Osteoblast (primary cell): ENCODE measurements around the gene PTRHD1. TPM values are rescaled to one million over a fixed set of nuclear protein-coding genes. Genes with fewer than 3 reads are reported as not detected.

Source experiments
- DNase-seq: peaks from one replicate; pipeline ENCODE4 v3.0.0; 2011; ENCODE audit warnings: low spot score, mixed read lengths; ENCODE audit not compliant: insufficient read length; ENCODE audit errors: missing footprints
- H2AFZ ChIP-seq: 2 replicates; pipeline ENCODE4 v1.6.0; 2011; ENCODE audit warnings: mild to moderate bottlenecking, low read length
- H3K27ac ChIP-seq: 2 replicates; pipeline ENCODE4 v1.5.1; 2011; ENCODE audit warnings: mild to moderate bottlenecking, low read depth, low read length, moderate library complexity
- H3K27me3 ChIP-seq: 2 replicates; pipeline ENCODE4 v1.6.0; 2012; ENCODE audit warnings: mild to moderate bottlenecking, control low read depth, inconsistent platforms, low read length, moderate library complexity; ENCODE audit not compliant: insufficient read depth
- H3K36me3 ChIP-seq: 2 replicates; pipeline ENCODE4 v1.5.1; 2011; ENCODE audit warnings: mild to moderate bottlenecking, low read length, control low read depth, moderate library complexity; ENCODE audit not compliant: insufficient read depth
- H3K4me1 ChIP-seq: 2 replicates; pipeline ENCODE4 v1.5.1; 2011; ENCODE audit warnings: mild to moderate bottlenecking, low read length, control low read depth, moderate library complexity; ENCODE audit not compliant: insufficient read depth
- H3K4me2 ChIP-seq: 2 replicates; pipeline ENCODE4 v1.6.0; 2011; ENCODE audit warnings: mild to moderate bottlenecking, low read length; ENCODE audit not compliant: insufficient read depth
- H3K4me3 ChIP-seq: fragments of 200-600 bp; sonication (generic); 3 replicates; pipeline ENCODE4 v1.5.1; 2012; ENCODE audit warnings: mild to moderate bottlenecking, low read length, inconsistent platforms; ENCODE audit not compliant: insufficient read depth
- H3K79me2 ChIP-seq: 2 replicates; pipeline ENCODE4 v1.6.0; 2012; ENCODE audit warnings: mild to moderate bottlenecking, low read length, control low read depth, inconsistent platforms; ENCODE audit not compliant: insufficient read depth
- H3K9me3 ChIP-seq: 2 replicates; pipeline ENCODE4 v1.5.1; 2011; ENCODE audit warnings: low read depth, low read length, control low read depth
- H4K20me1 ChIP-seq: 2 replicates; pipeline ENCODE4 v1.6.0; 2012; ENCODE audit warnings: mild to moderate bottlenecking, low read length, control low read depth; ENCODE audit not compliant: insufficient read depth
- total RNA-seq: library from RNA; depleted of rRNA; stranded (reverse); fragments of >200 nt; gene quantifications from 2 replicates; pipeline ENCODE4 v1.2.3, GENCODE V29; 2012
- TF ChIP-seq, protein P1 (sequence below): IDR thresholded peaks from 2 replicates; pipeline ENCODE4 v1.5.1; 2011; ENCODE audit warnings: mild to moderate bottlenecking, low read depth, low read length, moderate library complexity; ENCODE audit errors: extremely low read depth

Gene PTRHD1
- total RNA-seq, 1 donor: 25.0 TPM

DNA sequence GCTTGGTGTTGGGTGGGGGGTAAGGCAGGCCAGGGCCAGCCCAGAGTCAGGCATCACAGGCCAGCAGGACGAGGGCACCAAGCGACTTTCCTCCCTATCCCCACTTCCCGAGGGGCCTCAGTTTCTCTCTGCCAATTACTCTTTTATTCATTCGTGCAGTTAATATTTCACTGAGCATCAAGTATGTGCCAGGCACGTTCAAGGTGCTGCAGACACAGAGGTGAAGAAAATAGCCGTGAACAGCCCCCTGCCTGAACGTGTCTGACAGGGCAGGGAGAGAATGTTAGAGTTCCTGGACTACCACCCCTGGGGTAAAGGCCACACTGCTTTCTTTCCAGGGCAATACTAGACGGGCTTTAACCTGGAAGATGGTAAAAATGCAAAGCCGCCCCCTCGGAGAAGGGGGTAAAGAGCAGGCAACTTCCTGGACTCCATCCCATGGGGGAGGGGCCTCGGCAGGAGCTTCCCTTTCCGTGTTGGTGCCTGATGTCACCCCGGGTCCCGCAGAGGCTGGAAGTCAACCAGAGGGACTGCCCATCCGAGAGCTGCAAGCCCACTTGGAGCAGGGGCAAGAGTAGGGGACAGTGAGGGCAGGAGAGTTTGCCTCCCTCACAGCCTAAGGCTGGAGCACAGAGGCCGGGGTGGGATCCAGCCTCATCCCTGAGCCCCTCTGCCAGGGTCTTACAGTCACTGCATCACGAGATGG lies 47.1 kb upstream of the PTRHD1 start:
- Histone ChIP-seq H3K27me3 (no peaks in the 10 kb centered on the region), H3K27ac (no peak overlapping the region), H3K4me3 (no peak overlapping the region), H3K36me3 (no peaks in the 10 kb centered on the region), H4K20me1 (no peaks in the 10 kb centered on the region), H2AFZ (no peak overlapping the region), H3K4me1 (peaks cover 6% of the 10 kb centered on the region), H3K9me3 (no peaks in the 10 kb centered on the region), H3K4me2 (no peak overlapping the region), H3K79me2 (no peaks in the 10 kb centered on the region)
- TF ChIP-seq, protein P1, sequence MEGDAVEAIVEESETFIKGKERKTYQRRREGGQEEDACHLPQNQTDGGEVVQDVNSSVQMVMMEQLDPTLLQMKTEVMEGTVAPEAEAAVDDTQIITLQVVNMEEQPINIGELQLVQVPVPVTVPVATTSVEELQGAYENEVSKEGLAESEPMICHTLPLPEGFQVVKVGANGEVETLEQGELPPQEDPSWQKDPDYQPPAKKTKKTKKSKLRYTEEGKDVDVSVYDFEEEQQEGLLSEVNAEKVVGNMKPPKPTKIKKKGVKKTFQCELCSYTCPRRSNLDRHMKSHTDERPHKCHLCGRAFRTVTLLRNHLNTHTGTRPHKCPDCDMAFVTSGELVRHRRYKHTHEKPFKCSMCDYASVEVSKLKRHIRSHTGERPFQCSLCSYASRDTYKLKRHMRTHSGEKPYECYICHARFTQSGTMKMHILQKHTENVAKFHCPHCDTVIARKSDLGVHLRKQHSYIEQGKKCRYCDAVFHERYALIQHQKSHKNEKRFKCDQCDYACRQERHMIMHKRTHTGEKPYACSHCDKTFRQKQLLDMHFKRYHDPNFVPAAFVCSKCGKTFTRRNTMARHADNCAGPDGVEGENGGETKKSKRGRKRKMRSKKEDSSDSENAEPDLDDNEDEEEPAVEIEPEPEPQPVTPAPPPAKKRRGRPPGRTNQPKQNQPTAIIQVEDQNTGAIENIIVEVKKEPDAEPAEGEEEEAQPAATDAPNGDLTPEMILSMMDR: no peak
- peak; percentile 65 for DNase-seq

DNA sequence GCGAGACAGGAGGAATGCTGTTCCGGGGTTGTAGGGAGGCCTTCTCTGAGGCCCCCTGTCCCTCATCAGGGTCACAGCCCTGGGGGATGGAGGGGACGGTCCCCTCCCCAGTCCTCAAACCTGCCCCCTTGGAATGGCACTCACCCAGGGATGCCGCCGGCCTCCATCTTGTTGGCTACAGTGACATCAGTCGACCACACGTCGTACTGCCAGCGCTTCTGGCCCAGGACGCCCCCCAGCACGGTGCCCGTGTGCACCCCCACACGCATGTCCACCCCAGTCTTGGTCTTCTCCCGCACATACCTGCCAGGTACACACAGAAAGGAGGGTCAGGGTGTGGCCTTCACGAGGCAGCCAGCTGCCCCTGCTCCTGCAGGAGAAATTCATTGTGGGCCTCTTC lies 46.5 kb upstream of the PTRHD1 start:
- peaks cover 7% of the 10 kb centered on the region for H3K4me1 ChIP-seq

DNA sequence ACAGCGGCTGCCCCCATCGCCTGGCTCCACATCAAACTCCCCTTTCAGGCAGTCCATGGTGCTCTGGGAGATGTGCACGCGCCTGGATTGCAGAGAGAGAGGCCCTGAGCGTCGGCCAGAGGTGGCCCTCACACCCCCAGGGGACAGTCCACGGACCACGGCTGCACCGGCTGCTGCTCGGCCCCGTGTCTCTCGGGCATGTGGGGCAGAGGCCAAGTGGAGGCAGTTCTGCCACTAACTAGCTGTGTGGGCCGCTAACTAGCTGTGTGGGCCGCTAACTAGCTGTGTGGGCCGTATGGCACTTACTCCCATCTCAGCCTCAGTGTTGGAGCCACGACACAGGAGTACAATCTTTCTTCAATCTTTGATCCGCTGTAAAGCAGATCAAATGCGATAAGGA lies 45.4 kb upstream of the PTRHD1 start:
- no peaks in the 10 kb centered on the region for H4K20me1 ChIP-seq
- TF ChIP-seq, protein P1: no peak
- no peaks in the 10 kb centered on the region for H3K9me3 ChIP-seq
- H3K79me2 ChIP-seq: no peaks in the 10 kb centered on the region
- H3K27ac ChIP-seq: no peak overlapping the region
- peaks cover 7% of the 10 kb centered on the region for H3K4me1 ChIP-seq
- no peak overlapping the region for H2AFZ ChIP-seq
- DNase-seq: peak; percentile 2
- no peaks in the 10 kb centered on the region for H3K36me3 ChIP-seq
- H3K4me3 ChIP-seq: no peak overlapping the region
- no peaks in the 10 kb centered on the region for H3K27me3 ChIP-seq
- H3K4me2 ChIP-seq: no peak overlapping the region

More for the DNA sequence above, 46.5 kb upstream of the PTRHD1 start:
- no peaks in the 10 kb centered on the region for H3K9me3 ChIP-seq
- TF ChIP-seq, protein P1: no peak
- no peak overlapping the region for H3K4me3 ChIP-seq
- H3K27me3 ChIP-seq: no peaks in the 10 kb centered on the region
- H3K4me2 ChIP-seq: no peak overlapping the region
- DNase-seq: peak; percentile 72
- no peak overlapping the region for H2AFZ ChIP-seq
- H3K27ac ChIP-seq: no peak overlapping the region
- no peaks in the 10 kb centered on the region for H3K79me2 ChIP-seq
- no peaks in the 10 kb centered on the region for H4K20me1 ChIP-seq
- no peaks in the 10 kb centered on the region for H3K36me3 ChIP-seq

DNA sequence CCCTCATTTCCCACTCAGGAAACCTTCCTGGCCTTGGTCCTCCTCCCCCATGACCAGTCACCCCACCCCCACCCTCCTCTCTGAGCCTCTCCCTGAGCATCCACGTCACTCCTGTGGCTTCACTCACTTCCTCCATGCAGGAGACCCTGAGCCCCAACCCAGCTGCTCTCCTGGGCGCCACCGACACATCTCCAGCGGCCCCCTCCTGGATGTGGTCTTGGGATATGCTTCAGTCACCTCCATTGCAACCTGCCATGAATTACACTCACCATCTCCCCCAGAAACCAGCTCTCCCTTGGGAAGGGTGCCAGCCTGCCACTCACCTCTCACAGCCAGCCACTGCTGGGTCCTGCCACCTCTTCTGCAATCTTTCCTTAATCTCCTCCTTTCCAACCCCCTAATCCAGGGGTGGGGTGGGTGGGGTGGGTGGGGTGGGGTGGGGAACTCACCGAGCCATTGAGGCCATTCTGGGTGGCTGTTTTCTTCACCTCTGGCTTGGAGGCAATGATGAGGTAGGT lies 44.9 kb upstream of the PTRHD1 start:
- Histone ChIP-seq H2AFZ (no peak overlapping the region), H3K36me3 (no peaks in the 10 kb centered on the region), H3K27me3 (no peaks in the 10 kb centered on the region), H3K79me2 (no peaks in the 10 kb centered on the region), H3K4me2 (no peak overlapping the region), H3K4me1 (peaks cover 7% of the 10 kb centered on the region), H3K27ac (no peak overlapping the region), H3K9me3 (no peaks in the 10 kb centered on the region), H3K4me3 (no peak overlapping the region), H4K20me1 (no peaks in the 10 kb centered on the region)
- TF ChIP-seq, protein P1: no peak
- DNase-seq: peak; percentile 80
